ENCODE data around the gene EMC7.
A peak's percentile ranks its signal among the peaks of the same experiment; 100 is the strongest.
"Not testable (repeated sequence)": the region's sequence is repeated elsewhere in the genome, so short reads cannot be mapped to it uniquely, and the experiment has no call there.

EMC7 gene

DNA sequence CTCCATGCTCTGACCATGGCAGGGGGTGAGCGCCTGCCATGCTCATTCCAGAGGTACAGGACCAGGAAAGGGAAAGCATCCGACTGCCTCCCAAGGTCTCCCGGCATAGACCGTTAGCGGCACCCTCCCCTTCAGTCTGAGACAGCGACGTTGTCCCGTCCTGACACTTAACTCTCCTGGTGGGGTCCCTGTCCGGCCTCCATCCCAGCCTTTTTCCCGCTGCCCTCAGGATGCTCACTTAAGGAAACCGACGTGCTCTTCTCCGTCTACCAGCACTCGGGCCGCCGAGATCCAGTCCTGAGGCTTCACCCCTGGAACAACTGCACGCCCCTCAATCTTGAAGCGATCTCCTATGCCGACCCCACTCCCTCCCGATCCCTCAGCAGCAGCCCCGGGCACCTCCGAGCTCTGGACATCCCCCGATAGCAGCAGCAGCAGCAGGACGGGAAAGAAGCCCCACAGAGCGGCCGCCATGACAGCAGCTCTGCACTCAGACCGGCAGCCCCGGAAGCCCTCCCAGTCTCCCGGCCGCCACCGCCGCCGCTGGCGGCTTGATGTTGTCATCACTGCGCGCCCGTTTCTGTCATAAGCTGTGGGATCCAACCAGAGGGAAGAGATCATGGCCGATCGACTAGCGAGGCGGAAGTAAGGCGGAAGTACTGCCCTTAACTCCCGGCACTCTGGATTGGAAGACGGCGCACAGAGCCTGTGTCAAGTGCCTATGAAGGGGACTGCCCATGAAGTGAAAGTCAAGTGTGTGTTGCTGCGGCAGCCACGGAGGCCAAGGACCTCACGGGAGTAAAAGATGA lies at the start of gene EMC7, which contains the start of gene PGBD4:
EMC7 (minus strand) TSS at position 497 of the 809 bp plus-strand sequence; CDS start at position 474, 23 bp downstream.
PGBD4 (plus strand) TSS at position 718 of the 809 bp plus-strand sequence. CDS start 449 bp downstream, outside the sequence.
- peak; percentile 99 for DNase-seq (ENCODE audit: low read depth)

DNA sequence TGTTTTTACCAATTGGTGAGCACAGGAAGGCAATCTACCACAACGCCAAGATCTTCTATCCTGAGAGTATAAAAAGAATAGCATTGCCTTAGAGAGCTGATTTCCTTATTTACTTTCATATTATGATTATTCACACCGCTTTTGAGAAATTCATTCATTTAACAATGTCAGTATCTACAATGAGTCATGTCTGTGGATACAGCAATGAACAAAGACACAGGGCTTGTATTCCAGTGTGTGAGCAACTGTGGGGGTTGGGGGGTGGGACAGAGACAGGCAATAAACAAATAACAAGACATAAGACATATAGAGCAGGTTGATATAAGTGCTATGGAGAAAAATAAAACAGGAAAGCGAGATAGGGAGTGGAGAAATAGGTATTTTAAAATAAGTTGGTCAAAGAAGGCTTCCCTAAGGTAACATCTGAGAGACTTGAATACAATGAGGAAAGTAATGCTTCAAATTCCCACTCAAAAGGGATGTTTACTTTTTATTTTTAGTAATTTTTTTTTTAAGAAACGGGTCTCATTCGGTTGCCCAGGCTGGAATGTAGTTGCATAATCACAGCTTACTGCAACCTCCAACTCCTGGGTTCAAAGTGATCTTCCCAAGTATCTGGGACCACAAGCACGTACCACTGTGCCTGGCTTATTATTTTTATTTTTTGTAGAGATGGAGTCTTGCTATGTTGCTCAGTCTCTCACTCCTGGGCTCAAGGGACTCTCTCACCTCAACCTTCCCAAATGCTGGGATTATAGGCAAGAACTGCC lies 45.9 kb upstream of the EMC7 start:
- no peak for DNase-seq (ENCODE audit: low read depth)

DNA sequence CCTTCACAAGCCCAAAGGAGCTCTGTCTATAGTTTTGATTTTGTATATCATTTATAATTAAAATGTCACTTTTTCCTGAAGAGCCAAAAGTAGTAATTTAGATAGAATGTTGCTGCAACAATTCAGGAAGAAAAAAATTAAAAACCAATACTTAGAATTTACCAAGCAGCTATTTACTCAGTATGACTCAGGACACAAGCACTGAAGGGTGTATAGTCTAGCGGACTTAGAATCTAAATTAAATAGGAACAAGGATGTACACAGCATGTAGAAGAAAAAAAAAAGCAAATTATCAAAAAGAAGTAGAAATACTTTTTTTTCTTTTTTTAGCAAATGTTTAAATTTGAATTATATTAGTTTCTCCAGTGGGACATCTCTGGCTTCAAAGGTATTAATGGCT lies 31.8 kb upstream of the EMC7 start:
- no peak for DNase-seq (ENCODE audit: low read depth)

DNA sequence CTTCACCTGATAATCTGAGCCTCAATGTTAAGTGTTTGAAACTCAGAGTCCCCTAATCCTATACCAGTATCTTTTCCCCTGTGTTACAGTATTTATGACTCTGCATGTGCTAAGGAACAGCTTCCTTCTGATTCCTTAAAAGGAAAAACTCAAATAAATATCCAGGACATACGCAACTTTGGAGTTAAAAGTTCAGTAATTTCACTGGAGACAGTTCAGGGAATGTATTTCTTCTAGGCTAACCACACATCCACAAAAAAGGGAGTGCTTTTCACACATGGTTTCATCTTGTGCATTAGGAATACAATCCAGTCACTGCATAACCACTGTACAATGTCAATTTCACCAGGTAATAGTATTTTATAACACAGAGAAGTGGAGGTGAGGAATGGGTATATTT lies 31.2 kb upstream of the EMC7 start:
- no peak for DNase-seq (ENCODE audit: low read depth)

DNA sequence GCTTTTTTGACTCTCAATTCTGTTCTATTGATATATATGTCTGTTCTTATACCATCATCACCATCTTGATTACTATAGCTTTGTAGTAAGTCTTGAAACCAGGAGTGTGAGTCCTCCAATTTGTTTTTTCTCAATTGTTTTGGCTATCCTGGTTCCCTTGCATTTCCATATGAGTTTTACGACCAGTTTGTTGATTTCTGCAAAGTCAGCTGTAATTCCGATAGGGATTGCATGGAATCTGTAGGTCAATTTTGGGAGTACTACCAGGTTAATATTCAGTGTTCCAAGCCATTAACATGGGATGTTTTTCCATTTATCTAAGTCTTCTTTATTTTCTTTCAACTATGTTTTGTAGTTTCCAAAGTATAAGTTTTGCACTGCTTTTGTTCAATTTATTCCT lies 27.2 kb upstream of the EMC7 start:
- no peak for DNase-seq (ENCODE audit: low read depth)

GRCh38 chr15:34126522-34126921 lies 24.9 kb upstream of the EMC7 start:
- no peak for DNase-seq (ENCODE audit: low read depth)

DNA sequence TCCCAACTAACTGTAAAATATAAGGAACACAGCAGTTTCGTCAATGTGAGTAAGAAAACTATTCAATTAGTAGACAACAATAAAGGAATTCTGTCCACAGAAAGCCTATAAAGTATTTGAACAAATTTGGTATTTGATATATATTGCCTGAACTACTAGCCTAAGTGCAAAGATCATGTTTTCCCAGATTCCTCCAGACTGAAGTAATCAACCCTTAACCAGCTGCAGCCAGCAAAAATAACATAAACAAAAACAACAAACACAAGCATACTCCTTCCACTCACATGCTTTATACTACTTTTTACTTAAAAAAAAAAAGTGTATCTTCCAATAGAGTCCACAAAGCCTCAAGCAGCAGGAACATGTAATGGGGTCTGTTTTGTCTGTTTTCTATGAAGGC lies 24.3 kb upstream of the EMC7 start:
- DNase-seq (ENCODE audit: low read depth), result no peak

DNA sequence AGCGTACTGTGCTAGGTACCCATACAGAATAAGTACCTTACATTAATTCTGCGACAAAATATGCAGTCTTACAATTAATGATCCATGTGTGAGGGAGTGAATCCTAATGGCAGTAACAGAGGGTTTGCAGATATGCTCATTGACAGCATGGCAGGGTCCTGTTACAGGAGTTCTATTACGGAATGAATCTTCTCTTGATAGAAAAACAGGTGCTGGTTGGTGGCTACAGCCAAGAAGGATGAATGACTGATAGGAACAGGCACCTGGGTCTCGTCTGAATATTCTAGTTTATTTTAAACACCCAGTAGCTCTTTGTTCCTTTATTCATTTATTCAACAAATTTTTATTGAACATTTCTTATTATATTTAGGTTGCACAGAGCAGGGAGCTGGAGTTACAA lies 23.0 kb upstream of the EMC7 start:
- DNase-seq (ENCODE audit: low read depth), result no peak

GRCh38 chr15:34122771-34123183 lies 21.1 kb upstream of the EMC7 start:
- DNase-seq (ENCODE audit: low read depth), result peak; percentile 73

GRCh38 chr15:34121786-34122185 lies 20.1 kb upstream of the EMC7 start:
- not testable (repeated sequence) for DNase-seq (ENCODE audit: low read depth)

DNA sequence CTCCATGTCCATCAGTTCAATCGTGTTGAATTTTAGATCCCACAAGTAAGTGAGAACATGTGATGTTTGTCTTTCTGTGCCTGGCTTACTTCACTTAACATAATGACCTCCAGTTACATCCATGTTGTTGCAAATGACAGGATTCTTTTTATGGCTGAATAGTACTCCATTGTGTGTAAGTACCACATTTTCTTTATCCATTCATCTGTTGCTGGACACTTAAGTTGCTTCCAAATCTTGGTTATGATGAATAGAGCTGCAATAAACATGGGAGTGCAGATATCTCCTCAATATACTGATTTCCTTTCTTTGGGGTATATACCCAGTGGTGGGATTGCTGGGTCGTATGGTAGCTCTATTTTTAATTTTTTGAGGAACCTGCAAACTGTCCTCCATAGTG lies 18.8 kb upstream of the EMC7 start:
- DNase-seq (ENCODE audit: low read depth), result not testable (repeated sequence)

- no peak for DNase-seq (ENCODE audit: low read depth)
Observed at GRCh38 chr15:34119291-34119690, 17.6 kb upstream of the EMC7 start.

DNA sequence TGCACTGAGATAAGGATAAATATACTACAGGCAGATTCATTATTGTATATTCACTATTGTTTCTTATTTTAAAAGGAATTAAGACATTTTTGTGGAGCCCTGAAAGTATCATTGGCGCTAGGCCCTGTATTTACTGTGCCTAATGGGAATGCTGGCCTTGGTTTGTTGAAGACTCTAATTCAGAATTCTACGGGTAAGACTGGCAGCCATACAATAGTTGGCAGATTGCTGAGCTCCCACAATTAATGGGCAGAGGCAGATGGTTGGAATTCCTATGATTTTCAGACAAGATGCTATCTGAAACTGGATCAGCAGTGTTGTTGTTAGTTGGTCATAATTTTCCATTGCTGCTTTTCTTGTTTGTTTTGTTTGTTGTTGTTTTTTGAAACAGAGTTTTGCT lies 15.0 kb upstream of the EMC7 start:
- DNase-seq (ENCODE audit: low read depth), result no peak

- DNase-seq (ENCODE audit: low read depth), result no peak
Observed at GRCh38 chr15:34114739-34115138, 13.1 kb upstream of the EMC7 start.

- no peak for DNase-seq (ENCODE audit: low read depth)
Observed at GRCh38 chr15:34114215-34114614, 12.6 kb upstream of the EMC7 start.

DNA sequence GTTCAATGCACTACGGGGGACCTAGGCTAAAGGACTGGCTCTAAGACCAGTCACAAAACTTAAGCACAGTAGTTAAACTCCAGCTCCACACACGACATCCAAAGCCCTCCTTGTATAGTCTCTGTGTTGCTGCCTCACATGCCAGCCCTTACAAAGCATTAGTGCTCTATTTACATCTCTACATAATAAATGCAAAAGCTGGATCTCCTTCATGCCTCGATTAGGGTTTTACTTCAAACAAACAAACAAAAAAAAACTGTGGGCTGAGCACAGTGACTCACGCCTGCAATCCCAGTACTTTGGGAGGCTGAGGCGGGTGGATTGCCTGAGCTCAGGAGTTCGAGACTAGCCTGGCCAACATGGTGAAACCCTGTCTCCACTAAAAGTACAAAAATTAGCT lies 9.8 kb upstream of the EMC7 start:
- no peak for DNase-seq (ENCODE audit: low read depth)

GRCh38 chr15:34109797-34110663 lies 8.4 kb upstream of the EMC7 start:
- no peak for DNase-seq (ENCODE audit: low read depth)

DNA sequence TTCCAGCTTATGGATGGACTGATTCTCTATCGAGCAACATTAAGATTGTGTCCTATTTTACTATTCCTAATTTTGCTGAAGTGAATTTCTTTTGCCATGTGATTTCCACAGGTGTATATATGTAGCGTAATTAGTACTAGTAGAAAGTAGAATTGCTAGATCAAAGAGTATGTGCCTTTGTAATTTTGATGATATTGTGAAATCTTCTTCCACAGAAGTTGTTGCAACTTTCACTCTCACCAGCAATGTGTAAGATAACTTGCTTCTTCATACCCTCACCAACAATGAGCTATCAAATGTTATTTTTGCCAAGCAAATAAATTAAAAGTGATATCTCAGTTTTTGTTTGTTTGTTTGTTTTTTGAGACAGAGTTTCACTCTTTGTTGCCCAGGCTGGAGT lies 5.7 kb upstream of the EMC7 start:
- DNase-seq (ENCODE audit: low read depth), result no peak

GRCh38 chr15:34106423-34106822 lies 4.8 kb upstream of the EMC7 start:
- DNase-seq (ENCODE audit: low read depth), result no peak

- no peak for DNase-seq (ENCODE audit: low read depth)
Observed at GRCh38 chr15:34102175-34102925, 688 bp upstream of the EMC7 start.

DNA sequence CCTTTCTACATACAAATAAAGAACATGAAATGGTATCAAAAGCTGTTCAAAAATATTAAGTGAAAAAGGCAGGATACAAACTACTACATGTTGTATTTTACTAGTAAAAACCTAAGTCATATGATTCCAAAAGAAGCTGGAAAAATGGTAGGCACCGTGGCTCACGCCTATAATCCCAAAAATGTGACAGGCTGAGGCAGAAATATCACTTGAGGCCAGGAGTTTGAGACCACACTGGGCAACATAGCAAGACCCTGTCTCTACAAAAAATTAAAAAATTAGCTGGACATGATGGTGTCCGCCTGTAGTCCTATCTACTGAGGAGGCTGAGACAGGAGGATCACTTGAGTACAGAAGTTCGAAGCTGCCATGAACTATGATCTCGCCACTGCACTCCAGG lies 1.7 kb downstream of the EMC7 start:
- DNase-seq (ENCODE audit: low read depth), result no peak

DNA sequence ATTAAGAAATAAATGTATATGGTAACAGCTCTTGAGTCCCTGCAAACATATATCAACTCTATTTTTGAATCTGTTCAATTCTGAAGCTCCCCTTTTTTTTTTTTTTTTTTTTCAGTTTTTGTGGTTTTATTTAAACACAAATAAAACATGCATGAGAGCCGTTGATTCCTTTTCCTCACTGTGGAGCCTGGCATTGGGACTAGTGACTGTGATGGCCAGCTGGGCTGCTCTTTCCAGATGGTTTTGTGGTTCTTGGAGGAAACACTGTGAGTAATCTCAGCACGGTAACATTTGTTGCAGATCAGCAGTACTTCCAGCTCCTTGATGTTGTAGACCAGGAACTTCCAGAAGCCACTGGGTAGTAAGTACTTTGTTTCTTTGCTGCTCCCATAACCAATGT lies 15.9 kb downstream of the EMC7 start:
- peak; percentile 36 for DNase-seq (ENCODE audit: low read depth)
